IMR-90 (cell line): ENCODE results near the gene ZNF207.

Experiments used
- BHLHE40 ChIP-seq: fragments of 150-350 bp; IDR thresholded peaks from 2 replicates; pipeline ENCODE4 v1.6.1; 2016; ENCODE audit warnings: mild to moderate bottlenecking, low read depth, low read length
- CEBPB ChIP-seq: IDR thresholded peaks from 2 replicates; pipeline ENCODE4 v1.6.1; 2012; ENCODE audit warnings: low read depth, low read length, improper control_type of control experiment
- CTCF ChIP-seq: conservative IDR thresholded peaks from 2 replicates; pipeline ENCODE4 v1.5.1; 2012; ENCODE audit warnings: mild to moderate bottlenecking, low read depth, low read length, improper control_type of control experiment
- ELK1 ChIP-seq: fragments of 150-350 bp; IDR thresholded peaks from 2 replicates; pipeline ENCODE4 v1.6.1; 2016; ENCODE audit warnings: low read depth, mild to moderate bottlenecking, low read length, moderate library complexity, borderline replicate concordance
- FOS ChIP-seq: fragments of 150-350 bp; IDR thresholded peaks from 2 replicates; pipeline ENCODE4 v1.6.1; 2016; ENCODE audit warnings: low read depth, low read length
- MAFK ChIP-seq: IDR thresholded peaks from 2 replicates; pipeline ENCODE4 v1.6.1; 2012; ENCODE audit warnings: low read depth, low read length, improper control_type of control experiment
- MAZ ChIP-seq: IDR thresholded peaks from 2 replicates; pipeline ENCODE4 v1.6.1; 2012; ENCODE audit warnings: low read depth, mild to moderate bottlenecking, low read length, improper control_type of control experiment, moderate library complexity, borderline replicate concordance
- MXI1 ChIP-seq: IDR thresholded peaks from 2 replicates; pipeline ENCODE4 v1.6.1; 2012; ENCODE audit warnings: low read depth, mild to moderate bottlenecking, low read length, moderate library complexity, borderline replicate concordance
- POLR2A ChIP-seq: IDR thresholded peaks from 2 replicates; pipeline ENCODE4 v1.6.1; 2012; ENCODE audit warnings: mild to moderate bottlenecking, low read depth, low read length
- RAD21 ChIP-seq: IDR thresholded peaks from 2 replicates; pipeline ENCODE4 v1.6.1; 2012; ENCODE audit warnings: low read length, improper control_type of control experiment
- RFX5 ChIP-seq: IDR thresholded peaks from 2 replicates; pipeline ENCODE4 v1.8.0; 2012; ENCODE audit warnings: low read depth, mild to moderate bottlenecking, low read length, moderate library complexity
- SMC3 ChIP-seq: fragments of 150-350 bp; IDR thresholded peaks from 2 replicates; pipeline ENCODE4 v1.6.1; 2016; ENCODE audit warnings: low read depth, mild to moderate bottlenecking, antibody characterized with exemption, low read length, moderate library complexity
- TF ChIP-seq, protein P1 (sequence below): fragments of 150-350 bp; IDR thresholded peaks from 2 replicates; pipeline ENCODE4 v1.6.1; 2017; ENCODE audit warnings: mild to moderate bottlenecking, antibody characterized with exemption, low read length, low read depth

GRCh38 chr17:32349503-32349853, 479 bp upstream of the ZNF207 start:
- TF ChIP-seq CTCF (no peak), CEBPB (no peak), MAZ (no peak), SMC3 (no peak), MAFK (no peak), POLR2A (no peak), RAD21 (no peak), ELK1 (no peak), MXI1 (no peak), BHLHE40 (no peak), RFX5 (no peak), FOS (no peak)
- TF ChIP-seq, protein P1, sequence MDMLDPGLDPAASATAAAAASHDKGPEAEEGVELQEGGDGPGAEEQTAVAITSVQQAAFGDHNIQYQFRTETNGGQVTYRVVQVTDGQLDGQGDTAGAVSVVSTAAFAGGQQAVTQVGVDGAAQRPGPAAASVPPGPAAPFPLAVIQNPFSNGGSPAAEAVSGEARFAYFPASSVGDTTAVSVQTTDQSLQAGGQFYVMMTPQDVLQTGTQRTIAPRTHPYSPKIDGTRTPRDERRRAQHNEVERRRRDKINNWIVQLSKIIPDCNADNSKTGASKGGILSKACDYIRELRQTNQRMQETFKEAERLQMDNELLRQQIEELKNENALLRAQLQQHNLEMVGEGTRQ = no peak
